ENCODE measurements around the gene ASTN2. TPM values are rescaled to one million over a fixed set of nuclear protein-coding genes. Genes with fewer than 3 reads are reported as not detected.

ASTN2 gene
- total and polyA plus RNA-seq, 2 experiments from 2014 or later: 7.0 to 24.6 TPM

GRCh38 chr9:117403403-117403811 lies 11.4 kb downstream of the ASTN2 start:
- no peak overlapping the region for H3K27ac Mint-ChIP-seq
- Histone ChIP-seq H3K27ac (ENCODE audit: low read depth) (no peak overlapping the region), H3K4me3 (peak overlapping the region; percentile 32; the same call in 1 of the 2 replicates), H3K9me2 (ENCODE audit: insufficient read depth) (no peaks in the 10 kb centered on the region), H3K4me1 (ENCODE audit: insufficient read depth) (peaks cover 46% of the 10 kb centered on the region), H2AFZ (0 out of 2 replicates have a peak overlapping the region, but pooled peaks have one; percentile 61), H3K36me3 (ENCODE audit: insufficient read depth) (no peaks in the 10 kb centered on the region), H3K27me3 (ENCODE audit: insufficient read depth) (no peaks in the 10 kb centered on the region), H3K79me2 (replicated peaks; ENCODE audit: insufficient read depth) (0 out of 2 replicates have a peak, but pooled peaks cover 4% of the 10 kb centered on the region), H3F3A (replicated peaks; ENCODE audit: low read depth) (no peaks in the 10 kb centered on the region), H3K4me2 (peak overlapping the region; percentile 74), H4K20me1 (replicated peaks; ENCODE audit: insufficient read depth) (0 out of 2 replicates have a peak, but pooled peaks cover 2% of the 10 kb centered on the region)
- H3K4me3 Mint-ChIP-seq: peak overlapping the region; percentile 9; the same call in 2 of the 3 replicates
- no peaks in the 10 kb centered on the region for H3K9me3 Mint-ChIP-seq
- peaks cover 5% of the 10 kb centered on the region for H3K27me3 Mint-ChIP-seq (ENCODE audit: insufficient read depth, low read depth, poor library complexity)
- TF ChIP-seq ZNF462 (CRISPR knock-in tag; IDR thresholded peaks at IDR 0.05) (no peak), STAT1 (IDR thresholded peaks at IDR 0.05; ENCODE audit: unreplicated experiment) (no peak), CREB1 (CRISPR knock-in tag; IDR thresholded peaks at IDR 0.05; ENCODE audit: low read depth) (no peak), EZH2phosphoT487 (IDR thresholded peaks at IDR 0.05; ENCODE audit: unreplicated experiment) (no peak), ZNF114 (CRISPR knock-in tag; IDR thresholded peaks at IDR 0.05) (no peak), EZH2 (IDR thresholded peaks at IDR 0.05; ENCODE audit: low read depth, unreplicated experiment) (no peak), REST (IDR thresholded peaks at IDR 0.05; ENCODE audit: unreplicated experiment) (no peak), NANOG (IDR thresholded peaks at IDR 0.05; ENCODE audit: borderline replicate concordance) (no peak), JUNB (IDR thresholded peaks at IDR 0.05; ENCODE audit: unreplicated experiment) (no peak), ZNF331 (CRISPR knock-in tag; IDR thresholded peaks at IDR 0.05; ENCODE audit: low read depth) (no peak), ETS1 (IDR thresholded peaks at IDR 0.05) (no peak), POLR2AphosphoS5 (IDR thresholded peaks at IDR 0.05; ENCODE audit: low read depth) (no peak)
- TF ChIP-seq, protein P1, sequence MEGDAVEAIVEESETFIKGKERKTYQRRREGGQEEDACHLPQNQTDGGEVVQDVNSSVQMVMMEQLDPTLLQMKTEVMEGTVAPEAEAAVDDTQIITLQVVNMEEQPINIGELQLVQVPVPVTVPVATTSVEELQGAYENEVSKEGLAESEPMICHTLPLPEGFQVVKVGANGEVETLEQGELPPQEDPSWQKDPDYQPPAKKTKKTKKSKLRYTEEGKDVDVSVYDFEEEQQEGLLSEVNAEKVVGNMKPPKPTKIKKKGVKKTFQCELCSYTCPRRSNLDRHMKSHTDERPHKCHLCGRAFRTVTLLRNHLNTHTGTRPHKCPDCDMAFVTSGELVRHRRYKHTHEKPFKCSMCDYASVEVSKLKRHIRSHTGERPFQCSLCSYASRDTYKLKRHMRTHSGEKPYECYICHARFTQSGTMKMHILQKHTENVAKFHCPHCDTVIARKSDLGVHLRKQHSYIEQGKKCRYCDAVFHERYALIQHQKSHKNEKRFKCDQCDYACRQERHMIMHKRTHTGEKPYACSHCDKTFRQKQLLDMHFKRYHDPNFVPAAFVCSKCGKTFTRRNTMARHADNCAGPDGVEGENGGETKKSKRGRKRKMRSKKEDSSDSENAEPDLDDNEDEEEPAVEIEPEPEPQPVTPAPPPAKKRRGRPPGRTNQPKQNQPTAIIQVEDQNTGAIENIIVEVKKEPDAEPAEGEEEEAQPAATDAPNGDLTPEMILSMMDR (conservative IDR thresholded peaks at IDR 0.05; ENCODE audit: low read depth in 2 of 2): no peak
- no peaks in the 10 kb centered on the region for H3K36me3 Mint-ChIP-seq (ENCODE audit: low read depth)
- DNase-seq (ENCODE audit: low spot score) (peak; percentile 20), ATAC-seq (peak; percentile 21)
- H3K4me1 Mint-ChIP-seq: peaks cover 58% of the 10 kb centered on the region

Data from GM23338 (cell line).